OCI-LY1 (cell line): ENCODE results near the gene C19orf47.

Source experiments
- H2AFZ ChIP-seq: fragments of 200-600 bp; sonication (generic), shearing (Covaris generic); 2 replicates; pipeline ENCODE4 v1.6.0; 2014; ENCODE audit warnings: antibody characterized with exemption, mild to moderate bottlenecking, low read length
- H3F3A ChIP-seq: fragments of 200-600 bp; sonication (generic), shearing (Covaris generic); 2 replicates; pipeline ENCODE4 v1.6.0; 2014; ENCODE audit warnings: mild to moderate bottlenecking, antibody characterized with exemption, low read length, moderate library complexity; ENCODE audit not compliant: insufficient read depth
- H3K27ac ChIP-seq: fragments of 200-600 bp; sonication (generic); 2 replicates; pipeline ENCODE4 v1.5.1; 2014; ENCODE audit warnings: low read length, mixed run types, mild to moderate bottlenecking, low read depth; ENCODE audit not compliant: poor library complexity, severe bottlenecking
- H3K27me3 ChIP-seq: fragments of 200-600 bp; sonication (generic); 2 replicates; pipeline ENCODE4 v1.6.0; 2014; ENCODE audit warnings: antibody characterized with exemption, mild to moderate bottlenecking, low read length, moderate library complexity; ENCODE audit not compliant: insufficient read depth
- H3K36me3 ChIP-seq: fragments of 200-600 bp; sonication (generic); 2 replicates; pipeline ENCODE4 v1.6.1; 2014; ENCODE audit warnings: mild to moderate bottlenecking, antibody characterized with exemption, low read length, moderate library complexity, mixed read lengths; ENCODE audit not compliant: insufficient read depth
- H3K4me1 ChIP-seq: fragments of 200-600 bp; sonication (generic); 2 replicates; pipeline ENCODE4 v1.5.1; 2014; ENCODE audit warnings: mild to moderate bottlenecking, low read length, moderate library complexity; ENCODE audit not compliant: insufficient read depth, severe bottlenecking
- H3K4me2 ChIP-seq: fragments of 200-600 bp; sonication (generic), shearing (Covaris generic); 2 replicates; pipeline ENCODE4 v1.6.1; 2014; ENCODE audit warnings: low read length
- H3K4me3 ChIP-seq: fragments of 200-600 bp; sonication (generic); 2 replicates; pipeline ENCODE4 v1.5.1; 2014; ENCODE audit warnings: low read length, low read depth, mild to moderate bottlenecking, mixed read lengths; ENCODE audit not compliant: poor library complexity, severe bottlenecking
- H3K79me2 ChIP-seq: fragments of 200-600 bp; shearing (Covaris generic); 2 replicates; pipeline ENCODE4 v1.6.1; 2016; ENCODE audit warnings: mixed run types, low read length, mixed read lengths; ENCODE audit not compliant: insufficient read depth
- H3K9ac ChIP-seq: fragments of 200-600 bp; sonication (generic), shearing (Covaris generic); 2 replicates; pipeline ENCODE4 v1.6.1; 2014; ENCODE audit warnings: mild to moderate bottlenecking, low read length, mixed read lengths
- H3K9me2 ChIP-seq: fragments of 200-600 bp; sonication (generic), shearing (Covaris generic); 2 replicates; pipeline ENCODE4 v1.6.1; 2014; ENCODE audit warnings: low read depth, mild to moderate bottlenecking, low read length, mixed read lengths
- H3K9me3 ChIP-seq: fragments of 200-600 bp; shearing (Covaris generic); 2 replicates; pipeline ENCODE4 v1.6.1; 2014; ENCODE audit warnings: low read length, mixed read lengths
- H4K20me1 ChIP-seq: fragments of 200-600 bp; sonication (generic), shearing (Covaris generic); 2 replicates; pipeline ENCODE4 v1.6.0; 2016; ENCODE audit warnings: mild to moderate bottlenecking, low read length; ENCODE audit not compliant: insufficient read depth
- CTCF ChIP-seq: fragments of 200-600 bp; sonication (generic), shearing (Covaris generic); IDR thresholded peaks from 2 replicates; pipeline ENCODE4 v1.5.1; 2017; ENCODE audit warnings: mild to moderate bottlenecking, antibody characterized with exemption, low read length, moderate library complexity, mixed read lengths
- EZH2 ChIP-seq: fragments of 200-600 bp; sonication (generic), shearing (Covaris generic); IDR thresholded peaks from 2 replicates; pipeline ENCODE4 v1.8.0; 2017; ENCODE audit warnings: borderline replicate concordance, mixed run types, mild to moderate bottlenecking, antibody characterized with exemption, low read length, moderate library complexity, mixed read lengths

The C19orf47 gene

DNA sequence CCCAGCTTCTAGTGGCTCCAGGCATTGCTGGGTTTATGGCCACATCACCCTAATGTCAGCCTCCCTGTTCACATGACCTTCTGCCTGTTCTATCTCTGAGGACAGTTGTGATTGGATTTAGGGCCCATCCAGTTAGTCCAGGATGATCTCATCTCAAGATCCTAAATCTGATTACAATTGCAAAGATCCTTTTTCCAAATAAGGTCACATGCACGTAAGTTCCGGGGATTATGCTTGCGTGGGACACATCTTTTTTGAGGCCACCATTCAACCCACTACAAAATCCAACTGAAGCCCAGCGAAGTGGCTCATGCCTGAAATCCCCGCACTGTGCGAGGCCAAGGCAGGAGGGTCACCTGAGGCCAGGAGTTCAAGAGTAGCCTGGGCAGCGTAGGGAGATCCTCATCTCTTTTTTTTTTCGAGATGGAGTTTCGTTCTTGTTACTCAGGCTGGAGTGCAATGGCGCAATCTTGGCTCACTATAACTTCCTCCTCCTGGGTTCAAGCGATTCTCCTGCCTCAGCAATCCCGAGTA lies 12.6 kb upstream of the C19orf47 start:
- TF ChIP-seq EZH2, result no peak
- no peak for TF ChIP-seq CTCF
- Histone ChIP-seq H3K4me2 (no peak overlapping the region), H3K79me2 (no peaks in the 10 kb centered on the region), H2AFZ (no peak overlapping the region), H3K27ac (no peak overlapping the region), H3K9me3 (no peaks in the 10 kb centered on the region), H3K9me2 (no peaks in the 10 kb centered on the region), H3K36me3 (no peaks in the 10 kb centered on the region), H3K4me1 (peaks cover 13% of the 10 kb centered on the region), H4K20me1 (no peaks in the 10 kb centered on the region), H3F3A (no peaks in the 10 kb centered on the region), H3K9ac (no peak overlapping the region), H3K4me3 (no peak overlapping the region), H3K27me3 (no peaks in the 10 kb centered on the region)

DNA sequence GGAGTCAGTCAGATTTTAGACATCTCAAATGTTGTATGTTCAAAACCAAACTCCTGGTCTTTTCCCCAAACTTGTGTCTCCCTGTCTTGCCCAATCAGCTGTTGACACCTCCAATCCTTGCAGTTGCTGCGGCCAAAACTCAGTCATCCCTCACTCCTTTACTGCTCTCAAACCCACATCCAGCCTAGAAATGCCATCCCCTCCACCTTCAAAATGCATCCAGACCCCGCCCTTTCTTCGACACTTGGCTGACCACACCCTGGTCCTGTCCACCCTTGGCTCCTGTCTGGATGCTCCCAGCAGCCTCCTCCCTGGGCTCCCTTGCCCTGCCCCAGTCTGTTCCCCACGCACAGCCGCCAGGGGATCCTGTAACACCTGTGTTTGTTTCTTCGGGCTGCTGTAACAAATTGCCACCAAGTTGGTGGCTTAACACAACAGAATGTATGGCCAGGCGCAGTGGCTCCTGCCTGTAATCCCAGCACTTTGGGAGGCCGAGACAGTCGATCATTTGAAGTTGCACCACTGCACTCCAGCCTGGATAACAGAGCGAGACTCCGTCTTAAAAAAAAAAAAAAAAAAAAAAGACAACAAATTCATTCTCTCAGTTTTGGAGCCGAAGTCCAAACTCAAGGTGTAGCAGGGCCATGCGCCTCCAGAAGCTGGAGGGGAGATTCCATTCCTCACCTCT lies 12.0 kb upstream of the C19orf47 start:
- Histone ChIP-seq H3K4me2 (no peak overlapping the region), H3K9ac (no peak overlapping the region), H4K20me1 (no peaks in the 10 kb centered on the region), H3K36me3 (no peaks in the 10 kb centered on the region), H3K27me3 (no peaks in the 10 kb centered on the region), H3K9me2 (no peaks in the 10 kb centered on the region), H3F3A (no peaks in the 10 kb centered on the region), H3K27ac (no peak overlapping the region), H3K4me3 (no peak overlapping the region), H2AFZ (no peak overlapping the region), H3K9me3 (no peaks in the 10 kb centered on the region), H3K79me2 (no peaks in the 10 kb centered on the region), H3K4me1 (peaks cover 9% of the 10 kb centered on the region)
- no peak for TF ChIP-seq EZH2
- TF ChIP-seq CTCF, result no peak

- H3K4me2 ChIP-seq, result no peak overlapping the region
- no peaks in the 10 kb centered on the region for H3K36me3 ChIP-seq
- no peak overlapping the region for H3K4me3 ChIP-seq
- H3K27me3 ChIP-seq, result no peaks in the 10 kb centered on the region
- no peaks in the 10 kb centered on the region for H3F3A ChIP-seq
- no peak overlapping the region for H2AFZ ChIP-seq
- H3K79me2 ChIP-seq, result no peaks in the 10 kb centered on the region
- H3K9me2 ChIP-seq, result no peaks in the 10 kb centered on the region
- TF ChIP-seq EZH2 (no peak), CTCF (no peak)
- H3K4me1 ChIP-seq, result peaks cover 7% of the 10 kb centered on the region
- no peak overlapping the region for H3K9ac ChIP-seq
- H4K20me1 ChIP-seq, result no peaks in the 10 kb centered on the region
- H3K9me3 ChIP-seq, result no peaks in the 10 kb centered on the region
- no peak overlapping the region for H3K27ac ChIP-seq
These were observed 10.6 kb upstream of the C19orf47 start for GRCh38 chr19:40358773-40359172.
